GM12878 (cell line): ENCODE measurements around the gene SETD2.

ENCODE experiments used
- BCLAF1 ChIP-seq: fragments of 450-650 bp; IDR thresholded peaks from 2 replicates; pipeline ENCODE4 v1.6.1; 2017; ENCODE audit warnings: antibody characterized with exemption, mild to moderate bottlenecking, moderate library complexity
- CHD2 ChIP-seq: IDR thresholded peaks from 2 replicates; pipeline ENCODE4 v1.6.1; 2011; ENCODE audit warnings: low read depth, low read length, improper control_type of control experiment, borderline replicate concordance
- CTCF ChIP-seq, 3 experiments: IDR thresholded peaks in 2 of 3; conservative IDR thresholded peaks in 1 of 3; 2 replicates each; pipeline ENCODE4 v1.5.1; 2011; ENCODE audit warnings: low read depth in 3 of 3, low read length in 3 of 3, mild to moderate bottlenecking in 3 of 3, control low read depth in 2 of 3, moderate library complexity in 2 of 3, inconsistent platforms in 1 of 3, mixed read lengths in 1 of 3; ENCODE audit not compliant: control insufficient read depth in 2 of 3, insufficient read depth in 1 of 3; ENCODE audit errors: extremely low read depth in 1 of 3
- EZH2 ChIP-seq: IDR thresholded peaks from 2 replicates; pipeline ENCODE4 v1.6.1; 2012; ENCODE audit warnings: low read depth, mild to moderate bottlenecking, control low read depth, inconsistent platforms, low read length, borderline replicate concordance; ENCODE audit not compliant: control insufficient read depth
- FOS ChIP-seq: IDR thresholded peaks from 3 replicates; pipeline ENCODE4 v1.6.1; 2011; ENCODE audit warnings: borderline replicate concordance; ENCODE audit not compliant: insufficient read length; ENCODE audit errors: extremely low read depth
- HDAC6 ChIP-seq: fragments of 200-600 bp; sonication (generic); IDR thresholded peaks from one replicate; pipeline ENCODE4 v1.8.0; 2017; ENCODE audit warnings: antibody characterized with exemption; ENCODE audit not compliant: unreplicated experiment
- MAX ChIP-seq: IDR thresholded peaks from 2 replicates; pipeline ENCODE4 v1.6.1; 2012; ENCODE audit warnings: low read depth, low read length, improper control_type of control experiment
- POLR2A ChIP-seq: IDR thresholded peaks from 2 replicates; pipeline ENCODE4 v1.6.1; 2011; ENCODE audit warnings: low read depth, mild to moderate bottlenecking, low read length
- POLR2AphosphoS5 ChIP-seq: IDR thresholded peaks from 2 replicates; pipeline ENCODE4 v1.6.1; 2011; ENCODE audit warnings: mild to moderate bottlenecking, low read length, inconsistent platforms
- RAD21 ChIP-seq: IDR thresholded peaks from 2 replicates; pipeline ENCODE4 v1.6.1; 2011; ENCODE audit warnings: mild to moderate bottlenecking, low read depth, low read length, moderate library complexity; ENCODE audit not compliant: insufficient read depth
- RCOR1 ChIP-seq: conservative IDR thresholded peaks from 2 replicates; pipeline ENCODE4 v1.6.1; 2012; ENCODE audit warnings: low read depth, low read length, improper control_type of control experiment
- REST ChIP-seq: IDR thresholded peaks from 2 replicates; pipeline ENCODE4 v1.6.1; 2012; ENCODE audit warnings: mild to moderate bottlenecking, low read depth, low read length
- SMC3 ChIP-seq: IDR thresholded peaks from 2 replicates; pipeline ENCODE4 v1.6.1; 2011; ENCODE audit warnings: low read length, improper control_type of control experiment, borderline replicate concordance
- SRF ChIP-seq, 2 experiments: IDR thresholded peaks; 2 replicates each; pipeline ENCODE4 v1.6.1; 2011; ENCODE audit warnings: low read depth in 2 of 2, low read length in 2 of 2, mild to moderate bottlenecking in 1 of 2, moderate library complexity in 1 of 2

- TF ChIP-seq MAX, result no peak
- no peak for TF ChIP-seq POLR2A
- no peak for TF ChIP-seq SRF (IDR thresholded peaks at IDR 0.05; ENCODE audit: low read depth in 2 of 2, low read length in 2 of 2)
- no peak for TF ChIP-seq HDAC6
- TF ChIP-seq EZH2, result no peak
- no peak for TF ChIP-seq CHD2
- no peak for TF ChIP-seq BCLAF1
- TF ChIP-seq CTCF (IDR thresholded peaks at IDR 0.05 in 2 of 3, conservative IDR thresholded peaks at IDR 0.05 in 1 of 3; ENCODE audit: control insufficient read depth in 2 of 3, extremely low read depth in 1 of 3, insufficient read depth in 1 of 3, low read depth in 3 of 3, low read length in 3 of 3), result no peak
- TF ChIP-seq RCOR1, result no peak
- no peak for TF ChIP-seq FOS
- no peak for TF ChIP-seq REST
- no peak for TF ChIP-seq SMC3
- TF ChIP-seq POLR2AphosphoS5, result no peak
- no peak for TF ChIP-seq RAD21
These were observed 106.7 kb downstream of the SETD2 start for GRCh38 chr3:47057212-47057671.
